G401 (cell line): ENCODE measurements around the gene ERBB2. TPM values are rescaled to one million over a fixed set of nuclear protein-coding genes. Genes with fewer than 3 reads are reported as not detected.
A peak's percentile ranks its signal among the peaks of the same experiment; 100 is the strongest.

ENCODE experiments used
- DNase-seq: peaks from one replicate; pipeline ENCODE4 v3.0.0-alpha.2; 2015; ENCODE audit warnings: low spot score
- in situ Hi-C: cut with HindIII; loops from 2 replicates; pipeline ENCODE4 v1.10.0; 2016; ENCODE audit warnings: low sequenced_read_pairs, mixed read lengths
- total RNA-seq: library from RNA; depleted of rRNA; stranded (reverse); fragments of >200 nt; shearing (Covaris generic); gene quantifications from 2 replicates; pipeline ENCODE4 v1.2.3, GENCODE V29; 2014

Gene ERBB2
- total RNA-seq, 1 experiment from 2014 or later: 44.7 TPM

DNA sequence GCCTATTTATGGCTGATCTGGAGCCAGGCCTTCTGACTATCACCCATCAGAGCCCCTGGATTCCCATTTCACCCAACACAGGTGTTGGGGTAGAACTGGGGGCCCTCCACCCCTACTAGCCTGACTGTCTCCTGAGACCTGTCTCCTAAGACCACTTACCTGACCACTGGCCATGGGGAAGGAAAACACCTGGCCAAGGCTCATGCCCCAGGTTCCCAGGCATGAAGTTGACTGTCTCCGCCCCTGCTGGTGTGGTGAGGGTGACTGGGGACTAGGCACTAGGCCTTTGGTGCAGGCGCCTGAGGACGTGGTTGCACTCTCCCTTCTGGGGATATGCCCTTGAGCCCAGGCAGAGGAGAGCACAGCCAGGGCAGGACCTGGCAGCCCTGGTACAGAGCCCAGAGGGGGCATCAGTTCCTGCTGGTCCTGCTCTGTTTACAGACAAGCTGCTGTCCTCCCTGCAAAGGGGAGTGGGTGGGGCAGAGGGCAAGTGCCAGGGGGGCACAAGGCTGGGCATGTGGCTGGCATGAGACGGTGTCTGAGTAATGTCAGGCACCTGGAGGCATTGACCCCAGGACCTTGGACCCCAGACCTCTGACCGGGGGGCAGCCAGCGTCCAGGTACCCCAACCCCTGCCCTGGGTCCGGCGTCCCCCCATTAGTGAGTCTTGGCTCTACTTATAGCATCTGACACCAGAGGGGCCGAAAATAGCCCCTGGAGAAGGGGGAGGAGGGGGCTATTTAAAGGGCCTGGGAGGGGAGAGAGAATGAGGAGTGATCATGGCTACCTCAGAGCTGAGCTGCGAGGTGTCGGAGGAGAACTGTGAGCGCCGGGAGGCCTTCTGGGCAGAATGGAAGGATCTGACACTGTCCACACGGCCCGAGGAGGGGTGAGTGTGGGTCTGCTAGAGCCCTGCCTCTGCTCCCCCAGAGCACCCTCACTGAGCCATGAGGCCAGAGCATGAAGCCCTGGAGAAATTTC, 35.0 kb upstream of the ERBB2 start, which contains the start of gene TCAP:
TSS of gene TCAP (plus strand) at position 769 of the 981 bp plus-strand sequence. CDS start at position 780, 11 bp downstream.
- in situ Hi-C loops: no loop called here
- DNase-seq: no peak

DNA sequence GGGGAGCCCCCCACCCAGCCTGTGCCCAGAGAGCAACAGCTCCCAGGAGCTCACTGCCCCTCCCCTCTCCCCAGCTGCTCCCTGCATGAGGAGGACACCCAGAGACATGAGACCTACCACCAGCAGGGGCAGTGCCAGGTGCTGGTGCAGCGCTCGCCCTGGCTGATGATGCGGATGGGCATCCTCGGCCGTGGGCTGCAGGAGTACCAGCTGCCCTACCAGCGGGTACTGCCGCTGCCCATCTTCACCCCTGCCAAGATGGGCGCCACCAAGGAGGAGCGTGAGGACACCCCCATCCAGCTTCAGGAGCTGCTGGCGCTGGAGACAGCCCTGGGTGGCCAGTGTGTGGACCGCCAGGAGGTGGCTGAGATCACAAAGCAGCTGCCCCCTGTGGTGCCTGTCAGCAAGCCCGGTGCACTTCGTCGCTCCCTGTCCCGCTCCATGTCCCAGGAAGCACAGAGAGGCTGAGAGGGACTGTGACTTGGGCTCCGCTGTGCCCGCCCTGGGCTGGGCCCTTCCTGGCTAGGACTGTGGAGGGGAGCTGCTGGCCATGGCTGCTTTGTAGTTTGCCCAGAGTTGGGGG, 34.1 kb upstream of the ERBB2 start:
- in situ Hi-C loops: no loop called here
- no peak for DNase-seq

DNA sequence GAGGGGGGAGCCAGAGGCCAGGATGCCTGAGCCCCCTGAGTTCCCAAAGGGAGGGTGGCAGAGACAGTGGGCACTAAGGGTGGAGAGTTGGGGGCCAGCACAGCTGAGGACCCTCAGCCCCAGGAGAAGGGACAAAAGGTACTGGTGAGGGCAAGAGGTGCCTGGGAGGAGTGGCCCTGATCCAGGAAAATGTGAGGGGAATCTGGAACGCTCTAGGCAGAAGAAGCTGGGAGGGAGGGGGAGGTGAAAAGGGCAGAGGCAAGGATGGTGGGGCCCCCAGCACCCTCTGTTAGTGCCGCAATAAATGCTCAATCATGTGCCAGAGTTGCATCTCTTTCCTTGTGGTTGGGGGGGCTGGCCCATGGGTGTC, 33.6 kb upstream of the ERBB2 start:
- DNase-seq: no peak
- in situ Hi-C loops: no loop called here

DNA sequence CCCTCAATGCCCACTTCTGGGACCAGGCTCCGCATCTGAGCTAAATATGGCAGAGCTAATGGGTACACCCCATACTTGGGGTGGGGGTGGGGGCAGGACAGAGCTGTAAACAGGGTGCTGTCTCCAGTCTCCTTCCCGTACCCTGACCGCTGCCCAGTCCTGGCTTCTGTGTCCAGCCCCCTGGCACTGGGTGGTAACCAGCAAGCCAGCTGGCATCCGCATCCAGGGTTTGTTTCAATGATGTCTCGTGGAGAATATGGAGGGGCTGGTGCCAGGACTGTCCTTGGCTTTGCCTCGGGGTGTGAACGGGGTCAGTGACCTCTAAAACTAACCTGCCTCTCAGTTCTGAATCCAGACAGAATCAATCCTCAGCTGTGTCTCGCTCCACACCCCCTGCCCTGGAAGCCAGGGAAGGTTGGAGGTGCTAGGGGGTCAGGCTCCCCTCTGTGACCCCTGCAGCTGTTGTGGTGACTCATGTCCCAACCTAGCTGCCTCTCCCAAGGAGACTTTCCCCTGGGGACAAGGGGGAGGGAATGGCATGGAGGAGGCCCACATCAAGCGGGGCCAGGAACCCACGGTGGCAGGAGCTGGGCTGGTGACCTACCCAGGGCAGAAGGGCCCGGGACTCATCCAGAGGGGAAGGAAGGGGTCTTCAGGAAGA, 33.1 kb upstream of the ERBB2 start:
- DNase-seq: peak; percentile 36
- in situ Hi-C loops: no loop called here

DNA sequence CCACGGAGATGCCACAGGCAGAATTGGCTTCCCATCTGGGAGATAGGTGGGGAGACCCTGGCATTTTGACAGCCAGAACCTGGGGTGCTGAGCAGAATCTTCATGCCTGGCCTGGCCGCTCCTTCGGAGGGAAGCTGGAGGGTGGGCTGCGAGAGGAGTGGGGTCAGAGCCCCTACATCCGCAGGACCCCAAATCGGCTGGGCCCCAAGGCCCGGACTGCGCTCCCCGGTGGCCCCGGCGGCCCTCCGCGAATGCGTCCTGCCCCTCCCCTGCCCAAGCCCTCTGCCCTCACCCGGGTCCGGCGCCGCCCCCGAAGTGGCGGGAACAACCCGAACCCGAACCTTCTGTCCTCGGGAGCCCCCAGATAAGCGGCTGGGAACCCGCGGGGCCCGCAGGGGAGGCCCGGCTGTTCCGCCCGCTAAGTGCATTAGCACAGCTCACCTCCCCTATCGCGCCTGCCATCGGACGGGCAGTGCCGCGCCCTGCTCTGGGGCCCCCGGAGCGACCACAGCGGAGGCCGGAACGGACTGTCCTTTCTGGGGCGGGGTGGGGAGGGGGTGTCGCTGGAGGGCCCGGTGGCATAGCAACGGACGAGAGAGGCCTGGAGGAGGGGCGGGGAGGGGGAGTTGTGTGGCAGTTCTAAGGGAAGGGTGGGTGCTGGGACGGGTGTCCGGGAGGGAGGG, 32.5 kb upstream of the ERBB2 start:
- no peak for DNase-seq
- in situ Hi-C loops: no loop called here

DNA sequence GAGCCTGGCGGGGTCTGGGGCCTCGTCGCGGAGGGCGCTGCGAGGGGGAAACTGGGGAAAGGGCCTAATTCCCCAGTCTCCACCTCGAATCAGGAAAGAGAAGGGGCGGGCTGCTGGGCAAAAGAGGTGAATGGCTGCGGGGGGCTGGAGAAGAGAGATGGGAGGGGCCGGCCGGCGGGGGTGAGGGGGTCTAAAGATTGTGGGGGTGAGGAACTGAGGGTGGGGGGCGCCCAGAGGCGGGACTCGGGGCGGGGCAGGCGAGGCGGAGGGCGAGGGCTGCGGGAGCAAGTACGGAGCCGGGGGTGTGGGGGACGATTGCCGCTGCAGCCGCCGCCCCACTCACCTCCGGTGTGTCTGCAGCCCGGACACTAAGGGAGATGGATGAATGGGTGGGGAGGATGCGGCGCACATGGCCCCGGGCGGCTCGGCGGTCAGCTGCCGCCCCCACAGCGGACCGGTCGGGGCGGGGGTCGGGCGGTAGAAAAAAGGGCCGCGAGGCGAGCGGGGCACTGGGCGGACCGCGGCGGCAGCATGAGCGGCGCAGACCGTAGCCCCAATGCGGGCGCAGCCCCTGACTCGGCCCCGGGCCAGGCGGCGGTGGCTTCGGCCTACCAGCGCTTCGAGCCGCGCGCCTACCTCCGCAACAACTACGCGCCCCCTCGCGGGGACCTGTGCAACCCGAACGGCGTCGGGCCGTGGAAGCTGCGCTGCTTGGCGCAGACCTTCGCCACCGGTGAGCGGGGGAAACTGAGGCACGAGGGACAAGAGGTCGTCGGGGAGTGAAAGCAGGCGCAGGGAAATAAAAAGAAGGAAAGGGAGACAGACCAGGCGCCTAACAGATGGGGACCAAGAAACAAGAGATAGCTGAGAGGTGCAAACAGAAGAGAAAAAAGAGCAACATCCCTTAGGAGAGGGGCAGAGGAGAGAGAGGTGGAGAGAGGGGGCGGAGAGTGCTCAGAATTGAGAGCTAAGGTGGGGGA, 31.6 kb upstream of the ERBB2 start, which contains the start of gene PNMT:
TSS of gene PNMT (plus strand) at position 509 of the 980 bp plus-strand sequence. CDS start at position 532, 23 bp downstream.
- DNase-seq: peak; percentile 47
- in situ Hi-C loops: no loop called here

DNA sequence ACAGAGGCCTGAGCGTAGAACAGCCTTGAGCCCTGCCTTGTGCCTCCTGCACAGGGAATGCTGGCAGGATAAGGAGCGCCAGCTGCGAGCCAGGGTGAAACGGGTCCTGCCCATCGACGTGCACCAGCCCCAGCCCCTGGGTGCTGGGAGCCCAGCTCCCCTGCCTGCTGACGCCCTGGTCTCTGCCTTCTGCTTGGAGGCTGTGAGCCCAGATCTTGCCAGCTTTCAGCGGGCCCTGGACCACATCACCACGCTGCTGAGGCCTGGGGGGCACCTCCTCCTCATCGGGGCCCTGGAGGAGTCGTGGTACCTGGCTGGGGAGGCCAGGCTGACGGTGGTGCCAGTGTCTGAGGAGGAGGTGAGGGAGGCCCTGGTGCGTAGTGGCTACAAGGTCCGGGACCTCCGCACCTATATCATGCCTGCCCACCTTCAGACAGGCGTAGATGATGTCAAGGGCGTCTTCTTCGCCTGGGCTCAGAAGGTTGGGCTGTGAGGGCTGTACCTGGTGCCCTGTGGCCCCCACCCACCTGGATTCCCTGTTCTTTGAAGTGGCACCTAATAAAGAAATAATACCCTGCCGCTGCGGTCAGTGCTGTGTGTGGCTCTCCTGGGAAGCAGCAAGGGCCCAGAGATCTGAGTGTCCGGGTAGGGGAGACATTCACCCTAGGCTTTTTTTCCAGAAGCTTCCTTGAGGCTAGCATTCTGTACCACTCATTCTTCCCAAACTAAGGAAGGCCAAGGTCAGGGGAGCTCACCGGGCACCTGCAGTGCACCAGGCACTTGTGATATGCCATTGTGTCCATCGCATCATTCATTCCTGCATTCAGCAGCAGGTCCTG, 29.7 kb upstream of the ERBB2 start:
- in situ Hi-C loops: no loop called here
- DNase-seq: no peak

DNA sequence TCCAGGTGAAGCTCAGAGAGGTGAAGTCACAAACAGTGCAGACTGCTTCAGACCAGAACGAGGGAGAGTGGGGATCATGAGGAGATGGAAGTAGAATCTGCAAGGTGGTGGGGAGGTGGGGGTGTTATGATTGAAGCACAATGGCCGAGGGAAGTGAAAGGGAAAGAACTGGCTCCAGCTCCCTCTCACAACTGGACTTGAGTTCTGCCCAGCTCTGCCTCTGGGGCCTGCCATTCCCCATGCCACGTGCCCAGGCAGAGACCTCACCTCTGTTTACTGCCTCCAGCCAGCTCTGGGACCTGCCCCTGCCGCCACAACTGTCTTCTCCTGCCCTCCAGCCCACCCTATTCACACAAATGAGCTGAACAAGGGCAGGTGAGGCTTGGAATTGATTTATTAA, 29.1 kb upstream of the ERBB2 start:
- in situ Hi-C loops: no loop called here
- DNase-seq: no peak

DNA sequence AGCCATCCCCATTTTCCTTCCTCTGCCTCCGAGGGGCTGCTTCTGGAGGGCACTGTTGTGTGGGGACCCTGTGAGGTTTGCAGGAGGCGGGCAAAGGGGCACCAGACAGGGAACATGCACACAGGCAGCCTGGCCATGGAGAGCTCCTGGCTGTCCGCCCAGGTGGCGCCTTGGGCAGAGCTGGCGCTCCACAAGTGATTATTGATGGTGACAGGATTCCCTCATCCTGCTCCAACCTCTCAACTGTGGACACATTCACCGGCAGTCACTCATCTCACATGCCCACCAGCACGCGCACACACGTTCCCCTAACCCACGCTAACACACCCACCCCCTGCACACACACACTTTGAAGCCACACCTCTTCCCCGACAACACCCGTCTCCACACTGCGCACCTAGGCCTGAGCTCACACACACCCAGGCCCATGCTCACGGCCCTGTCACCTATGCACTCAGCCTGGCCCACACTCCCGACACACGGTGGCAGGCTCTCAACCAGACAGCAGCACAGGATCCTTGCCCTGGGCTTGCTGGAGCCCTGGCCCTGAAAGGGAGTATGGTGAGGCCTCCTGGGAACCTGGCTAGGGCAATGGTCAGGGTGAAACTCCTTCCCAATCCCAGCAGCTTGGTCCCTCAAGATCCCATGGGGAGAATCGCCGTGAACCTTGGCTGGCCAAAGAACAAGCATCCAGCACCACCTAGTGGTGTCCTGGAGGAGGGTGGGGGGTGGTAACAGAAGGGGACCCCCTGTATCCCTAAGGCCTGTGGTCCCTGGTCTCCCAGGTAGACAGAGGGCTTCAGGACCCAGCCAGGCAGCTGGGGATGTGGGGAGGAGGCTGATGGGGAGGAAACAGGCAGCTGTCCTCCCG, 28.0 kb upstream of the ERBB2 start:
- DNase-seq: peak; percentile 32
- in situ Hi-C loops: no loop called here

DNA sequence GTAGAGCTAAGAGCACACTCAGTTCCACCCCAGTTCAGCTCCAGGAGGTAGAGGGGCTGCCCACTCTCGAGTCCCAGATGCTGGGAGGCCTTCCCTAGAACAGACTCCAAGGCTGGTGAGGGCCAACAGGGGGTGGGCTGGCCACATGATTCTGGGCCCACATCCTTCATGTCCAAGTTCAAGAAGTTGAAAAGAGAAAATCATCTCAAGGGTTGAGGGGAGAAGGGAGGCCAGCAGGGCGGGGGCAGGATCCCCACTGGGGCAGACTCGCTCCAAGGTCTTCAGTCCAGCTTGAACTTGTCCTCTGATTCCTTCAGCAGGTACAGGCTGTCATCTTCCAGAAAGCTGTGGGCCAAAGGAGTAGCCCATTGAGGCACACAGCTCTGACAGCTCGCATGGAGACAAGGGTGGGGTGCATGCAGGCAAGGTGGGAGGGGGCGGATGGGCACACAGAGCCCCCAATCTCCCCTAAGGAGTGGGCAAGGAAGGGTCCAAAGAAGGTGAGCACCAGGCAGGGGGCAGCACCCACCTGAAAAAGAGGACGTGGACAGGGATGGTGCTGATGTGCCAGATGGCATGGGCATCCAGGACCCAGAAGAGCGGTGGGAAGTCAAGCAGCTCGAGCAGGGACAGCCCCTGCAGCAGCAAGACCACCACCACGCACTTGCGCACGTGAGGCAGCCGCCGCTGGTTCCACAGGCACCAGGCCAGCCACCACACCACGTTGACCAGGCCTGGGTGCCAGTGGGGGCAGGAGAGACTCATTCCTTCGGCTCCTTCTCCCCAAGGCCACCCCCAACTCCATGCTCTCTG, 27.1 kb upstream of the ERBB2 start:
- no peak for DNase-seq
- in situ Hi-C loops: no loop called here

DNA sequence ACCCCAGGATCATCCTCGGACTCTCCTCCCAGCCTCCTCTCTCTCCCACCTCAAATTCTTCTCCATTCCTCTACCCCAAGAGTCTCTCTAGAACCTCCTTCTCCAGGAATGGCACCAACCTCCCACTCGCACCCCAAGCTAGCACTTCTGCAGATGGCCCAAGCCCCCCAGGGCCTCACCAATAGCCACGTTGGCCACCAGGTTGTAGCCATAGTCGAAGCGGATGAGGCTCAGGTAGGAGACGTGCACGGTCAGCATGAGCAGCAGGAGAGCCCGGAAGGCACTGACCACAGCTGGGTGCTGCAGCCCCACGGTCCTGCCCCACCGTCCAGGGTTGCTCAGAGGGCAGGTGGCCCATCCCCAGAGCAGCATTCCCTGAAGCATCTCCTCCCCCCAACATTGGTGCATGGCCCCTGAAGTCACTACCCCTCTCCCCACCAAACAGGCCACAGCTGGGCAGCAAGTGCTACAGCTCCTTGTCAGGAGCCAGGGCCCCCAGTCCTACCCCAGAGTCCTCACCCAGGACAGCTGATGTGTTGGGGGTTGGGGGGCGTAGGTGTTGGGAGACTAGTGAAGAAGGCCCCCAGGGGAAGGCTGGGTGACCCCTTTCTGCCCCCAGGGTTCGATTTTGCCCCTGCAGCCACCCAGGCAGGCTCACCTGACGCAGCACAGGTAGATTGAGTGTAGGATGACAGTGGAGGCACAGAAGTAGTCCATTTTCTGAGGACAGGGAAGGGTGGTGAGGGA, 26.4 kb upstream of the ERBB2 start:
- in situ Hi-C loops: no loop called here
- no peak for DNase-seq

DNA sequence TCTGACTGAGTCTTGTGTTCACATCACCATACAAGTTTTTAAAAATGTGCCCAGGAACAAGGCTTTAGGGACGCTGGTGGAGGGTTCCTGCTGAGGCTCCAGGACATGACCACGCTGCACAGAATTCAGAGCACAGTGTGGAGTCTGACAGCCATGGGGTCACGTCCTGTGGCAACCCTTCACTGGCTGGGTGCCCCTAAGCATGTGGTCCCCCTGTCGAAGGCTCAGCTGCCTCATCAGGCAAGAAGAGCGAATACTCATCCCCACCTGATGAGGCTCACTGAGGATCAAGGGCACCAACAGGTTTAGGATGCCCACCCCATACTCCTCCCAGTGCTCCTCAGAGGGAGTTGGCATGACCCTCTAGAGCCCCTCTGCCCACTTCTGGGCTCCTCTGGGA, 25.7 kb upstream of the ERBB2 start:
- in situ Hi-C loops: no loop called here
- DNase-seq: no peak

DNA sequence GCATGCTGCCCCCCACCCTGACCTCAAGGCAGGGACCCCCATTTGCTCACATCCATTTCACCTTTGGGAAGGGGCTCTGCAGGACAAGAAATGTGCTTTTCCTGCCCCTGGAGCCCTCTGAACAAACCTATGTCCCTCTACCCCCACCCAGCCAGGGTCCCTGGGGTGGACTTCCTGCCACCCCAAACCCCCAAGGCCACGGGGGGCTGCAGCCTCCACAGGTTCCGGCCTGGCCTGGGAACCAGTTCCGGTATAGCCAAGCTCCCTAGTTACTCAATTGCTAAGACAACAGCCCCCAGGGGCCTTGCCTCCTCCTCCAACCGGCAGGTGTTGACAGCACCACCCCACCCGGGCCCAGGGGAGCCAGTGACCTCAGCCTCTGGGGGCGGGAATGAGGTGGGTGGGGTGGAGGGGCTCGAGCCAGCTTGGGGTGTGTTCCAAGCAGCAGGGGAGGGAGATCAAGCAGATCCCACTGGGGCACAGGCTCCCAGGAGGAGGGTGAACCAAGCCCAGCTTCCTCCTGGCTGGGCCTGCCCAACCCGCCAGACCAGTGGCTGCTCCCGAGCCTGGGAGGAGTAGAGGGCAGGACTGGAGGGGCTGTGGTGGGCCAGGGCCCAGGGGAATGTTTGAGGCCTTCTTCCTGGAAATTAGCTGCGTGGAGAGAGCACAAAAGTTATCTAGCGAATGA, 25.0 kb upstream of the ERBB2 start:
- in situ Hi-C loops: loop anchor here (25.0 kb wide), 1 partner anchor 312 kb away; the partner anchor contains the start of gene PSMD3
- DNase-seq: no peak

DNA sequence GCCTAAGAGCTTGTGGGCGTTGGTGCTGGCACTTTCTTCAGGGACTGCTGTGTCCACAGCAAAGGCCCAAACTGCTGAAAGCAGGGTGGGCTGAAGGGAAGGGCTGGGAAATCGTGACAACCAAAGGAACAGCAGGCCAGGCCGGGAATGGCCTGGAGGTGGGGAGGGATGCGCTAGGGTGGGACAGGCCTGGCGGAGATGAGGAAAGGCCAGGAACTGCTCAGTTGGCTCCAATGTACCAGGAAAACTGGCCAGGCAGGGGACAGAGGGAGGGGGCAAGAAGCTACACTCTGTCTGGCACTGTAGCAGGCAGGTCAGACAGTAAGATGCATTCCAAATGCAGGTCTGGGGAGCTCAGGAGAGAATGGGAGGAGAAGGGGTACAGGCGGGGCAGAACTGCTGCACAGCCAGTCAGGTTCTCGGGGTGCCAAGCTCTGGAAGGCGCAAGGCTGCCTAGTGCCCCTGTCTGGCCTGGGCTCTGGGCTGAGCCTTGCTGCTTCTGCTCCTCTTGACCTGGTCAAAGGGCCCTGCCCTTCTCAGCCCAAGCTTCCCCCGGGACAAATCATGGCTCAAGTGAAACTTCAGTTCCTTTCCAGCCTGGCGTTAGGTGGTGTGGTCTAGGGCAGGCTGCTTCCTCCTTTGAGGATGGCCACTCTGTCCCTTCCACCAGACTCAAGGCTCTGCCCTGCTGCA, 24.3 kb upstream of the ERBB2 start:
- DNase-seq: no peak
- in situ Hi-C loops: loop anchor here (25.0 kb wide), 1 partner anchor 312 kb away; the partner anchor contains the start of gene PSMD3
